ENCODE results near the gene CCM2L. TPM values are rescaled to one million over a fixed set of nuclear protein-coding genes. Genes with fewer than 3 reads are reported as not detected.
A peak's percentile ranks its signal among the peaks of the same experiment; 100 is the strongest.

CCM2L gene
- total and polyA plus RNA-seq, 10 of the 15 experiments (the other 5 are each of a cell fraction or from before 2014, with no cell fraction given), result not detected

DNA sequence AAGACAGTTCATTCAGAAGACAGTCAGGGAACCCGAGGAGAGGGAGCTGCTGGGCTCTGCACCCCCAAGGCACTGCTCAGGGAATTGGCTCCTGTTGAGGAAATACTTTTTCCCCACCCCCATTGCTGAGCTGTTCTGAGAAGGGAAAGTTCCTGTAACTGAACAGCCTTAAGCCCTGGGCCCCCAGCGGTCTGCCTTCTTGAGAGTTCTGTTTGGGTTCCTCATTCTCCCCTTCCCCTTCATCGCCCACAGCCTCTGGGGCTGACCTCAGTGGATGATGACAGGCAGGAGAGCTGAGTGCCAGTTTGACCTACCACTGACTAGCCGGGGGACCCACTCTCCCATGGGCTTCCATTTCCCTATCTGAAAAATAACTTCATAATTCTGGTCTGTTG is 52.5 kb downstream of the CCM2L start (continued):
- TF ChIP-seq, protein P1, sequence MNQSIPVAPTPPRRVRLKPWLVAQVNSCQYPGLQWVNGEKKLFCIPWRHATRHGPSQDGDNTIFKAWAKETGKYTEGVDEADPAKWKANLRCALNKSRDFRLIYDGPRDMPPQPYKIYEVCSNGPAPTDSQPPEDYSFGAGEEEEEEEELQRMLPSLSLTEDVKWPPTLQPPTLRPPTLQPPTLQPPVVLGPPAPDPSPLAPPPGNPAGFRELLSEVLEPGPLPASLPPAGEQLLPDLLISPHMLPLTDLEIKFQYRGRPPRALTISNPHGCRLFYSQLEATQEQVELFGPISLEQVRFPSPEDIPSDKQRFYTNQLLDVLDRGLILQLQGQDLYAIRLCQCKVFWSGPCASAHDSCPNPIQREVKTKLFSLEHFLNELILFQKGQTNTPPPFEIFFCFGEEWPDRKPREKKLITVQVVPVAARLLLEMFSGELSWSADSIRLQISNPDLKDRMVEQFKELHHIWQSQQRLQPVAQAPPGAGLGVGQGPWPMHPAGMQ (IDR thresholded peaks at IDR 0.05; ENCODE audit: borderline replicate concordance), result no peak
- TF ChIP-seq, protein P2, sequence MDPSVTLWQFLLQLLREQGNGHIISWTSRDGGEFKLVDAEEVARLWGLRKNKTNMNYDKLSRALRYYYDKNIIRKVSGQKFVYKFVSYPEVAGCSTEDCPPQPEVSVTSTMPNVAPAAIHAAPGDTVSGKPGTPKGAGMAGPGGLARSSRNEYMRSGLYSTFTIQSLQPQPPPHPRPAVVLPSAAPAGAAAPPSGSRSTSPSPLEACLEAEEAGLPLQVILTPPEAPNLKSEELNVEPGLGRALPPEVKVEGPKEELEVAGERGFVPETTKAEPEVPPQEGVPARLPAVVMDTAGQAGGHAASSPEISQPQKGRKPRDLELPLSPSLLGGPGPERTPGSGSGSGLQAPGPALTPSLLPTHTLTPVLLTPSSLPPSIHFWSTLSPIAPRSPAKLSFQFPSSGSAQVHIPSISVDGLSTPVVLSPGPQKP (IDR thresholded peaks at IDR 0.05; ENCODE audit: low read depth, low read length), result no peak
- TF ChIP-seq, protein P3, sequence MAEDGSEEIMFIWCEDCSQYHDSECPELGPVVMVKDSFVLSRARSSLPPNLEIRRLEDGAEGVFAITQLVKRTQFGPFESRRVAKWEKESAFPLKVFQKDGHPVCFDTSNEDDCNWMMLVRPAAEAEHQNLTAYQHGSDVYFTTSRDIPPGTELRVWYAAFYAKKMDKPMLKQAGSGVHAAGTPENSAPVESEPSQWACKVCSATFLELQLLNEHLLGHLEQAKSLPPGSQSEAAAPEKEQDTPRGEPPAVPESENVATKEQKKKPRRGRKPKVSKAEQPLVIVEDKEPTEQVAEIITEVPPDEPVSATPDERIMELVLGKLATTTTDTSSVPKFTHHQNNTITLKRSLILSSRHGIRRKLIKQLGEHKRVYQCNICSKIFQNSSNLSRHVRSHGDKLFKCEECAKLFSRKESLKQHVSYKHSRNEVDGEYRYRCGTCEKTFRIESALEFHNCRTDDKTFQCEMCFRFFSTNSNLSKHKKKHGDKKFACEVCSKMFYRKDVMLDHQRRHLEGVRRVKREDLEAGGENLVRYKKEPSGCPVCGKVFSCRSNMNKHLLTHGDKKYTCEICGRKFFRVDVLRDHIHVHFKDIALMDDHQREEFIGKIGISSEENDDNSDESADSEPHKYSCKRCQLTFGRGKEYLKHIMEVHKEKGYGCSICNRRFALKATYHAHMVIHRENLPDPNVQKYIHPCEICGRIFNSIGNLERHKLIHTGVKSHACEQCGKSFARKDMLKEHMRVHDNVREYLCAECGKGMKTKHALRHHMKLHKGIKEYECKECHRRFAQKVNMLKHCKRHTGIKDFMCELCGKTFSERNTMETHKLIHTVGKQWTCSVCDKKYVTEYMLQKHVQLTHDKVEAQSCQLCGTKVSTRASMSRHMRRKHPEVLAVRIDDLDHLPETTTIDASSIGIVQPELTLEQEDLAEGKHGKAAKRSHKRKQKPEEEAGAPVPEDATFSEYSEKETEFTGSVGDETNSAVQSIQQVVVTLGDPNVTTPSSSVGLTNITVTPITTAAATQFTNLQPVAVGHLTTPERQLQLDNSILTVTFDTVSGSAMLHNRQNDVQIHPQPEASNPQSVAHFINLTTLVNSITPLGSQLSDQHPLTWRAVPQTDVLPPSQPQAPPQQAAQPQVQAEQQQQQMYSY (CRISPR knock-in tag; IDR thresholded peaks at IDR 0.05), result no peak
- TF ChIP-seq RAD51 (IDR thresholded peaks at IDR 0.05) (no peak), TCF12 (IDR thresholded peaks at IDR 0.05; ENCODE audit: low read depth, low read length) (peak; percentile 21; the same call in 1 of the 2 replicates), IRF4 (IDR thresholded peaks at IDR 0.05; ENCODE audit: low read depth, low read length) (no peak), JUNB (IDR thresholded peaks at IDR 0.05) (peak; percentile 56), TAF1 (IDR thresholded peaks at IDR 0.05; ENCODE audit: borderline replicate concordance, low read depth, low read length) (no peak), TCF3 (IDR thresholded peaks at IDR 0.05; ENCODE audit: borderline replicate concordance, insufficient read depth, low read depth, low read length) (no peak), STAT1 (conservative IDR thresholded peaks at IDR 0.05) (no peak), BMI1 (IDR thresholded peaks at IDR 0.05; ENCODE audit: borderline replicate concordance) (no peak), NFIC (IDR thresholded peaks at IDR 0.05; ENCODE audit: low read depth, low read length) (peak; percentile 68; the same call in 1 of the 2 replicates), NRF1 (conservative IDR thresholded peaks at IDR 0.05; ENCODE audit: low read depth, low read length) (no peak), FOXM1 (IDR thresholded peaks at IDR 0.05; ENCODE audit: low read depth, low read length) (no peak; the same call in 1 of the 2 replicates), NFXL1 (IDR thresholded peaks at IDR 0.05; ENCODE audit: borderline replicate concordance) (no peak), NFYA (IDR thresholded peaks at IDR 0.05; ENCODE audit: borderline replicate concordance, low read depth, low read length) (no peak), BCLAF1 (IDR thresholded peaks at IDR 0.05) (no peak), TCF7 (IDR thresholded peaks at IDR 0.05; ENCODE audit: borderline replicate concordance) (no peak), SREBF1 (IDR thresholded peaks at IDR 0.05; ENCODE audit: low read length) (no peak), SMC3 (IDR thresholded peaks at IDR 0.05; ENCODE audit: borderline replicate concordance, low read length) (no peak)
- TF ChIP-seq, protein P4, sequence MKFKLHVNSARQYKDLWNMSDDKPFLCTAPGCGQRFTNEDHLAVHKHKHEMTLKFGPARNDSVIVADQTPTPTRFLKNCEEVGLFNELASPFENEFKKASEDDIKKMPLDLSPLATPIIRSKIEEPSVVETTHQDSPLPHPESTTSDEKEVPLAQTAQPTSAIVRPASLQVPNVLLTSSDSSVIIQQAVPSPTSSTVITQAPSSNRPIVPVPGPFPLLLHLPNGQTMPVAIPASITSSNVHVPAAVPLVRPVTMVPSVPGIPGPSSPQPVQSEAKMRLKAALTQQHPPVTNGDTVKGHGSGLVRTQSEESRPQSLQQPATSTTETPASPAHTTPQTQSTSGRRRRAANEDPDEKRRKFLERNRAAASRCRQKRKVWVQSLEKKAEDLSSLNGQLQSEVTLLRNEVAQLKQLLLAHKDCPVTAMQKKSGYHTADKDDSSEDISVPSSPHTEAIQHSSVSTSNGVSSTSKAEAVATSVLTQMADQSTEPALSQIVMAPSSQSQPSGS (IDR thresholded peaks at IDR 0.05; ENCODE audit: low read length), result peak; percentile 63; the same call in 1 of the 2 replicates
